Stimulated activated effector memory CD8-positive, alpha-beta T cell treated with anti-CD3 and anti-CD28 coated beads, Interleukin-12 subunit alpha, Interleukin-12 subunit beta, amount 100 ng/mL, for 72 hours (primary cell): ENCODE results near the gene ZNF500.
"Not testable (repeated sequence)": the region's sequence is repeated elsewhere in the genome, so short reads cannot be mapped to it uniquely, and the experiment has no call there.

Experiments
- ATAC-seq: fragments of 150-1000 bp; cut with Tn5 transposase; 2 replicates; pipeline ENCODE4 v1.10.0; 2021
- DNase-seq, 2 donors: peaks; one replicate each; pipeline ENCODE4 v3.0.0; 2021 to 2022; ENCODE audit warnings: low spot score in 2 of 2
- H3K27ac Mint-ChIP-seq: one replicate; pipeline ENCODE4 v1.8.0; 2022; ENCODE audit warnings: mild to moderate bottlenecking, mixed read lengths
- H3K36me3 Mint-ChIP-seq: one replicate; pipeline ENCODE4 v1.8.0; 2022; ENCODE audit warnings: mild to moderate bottlenecking, mixed read lengths
- H3K4me1 Mint-ChIP-seq: one replicate; pipeline ENCODE4 v1.8.0; 2022; ENCODE audit warnings: mixed read lengths
- H3K4me3 Mint-ChIP-seq: one replicate; pipeline ENCODE4 v1.8.0; 2022; ENCODE audit warnings: mild to moderate bottlenecking, mixed read lengths
- H3K9me3 Mint-ChIP-seq: one replicate; pipeline ENCODE4 v1.8.0; 2022; ENCODE audit warnings: mixed read lengths

ZNF500 gene

GRCh38 chr16:4787068-4787467, 20.1 kb upstream of the ZNF500 start:
- no peaks in the 10 kb centered on the region for H3K36me3 Mint-ChIP-seq
- no peaks in the 10 kb centered on the region for H3K9me3 Mint-ChIP-seq
- H3K4me3 Mint-ChIP-seq, result no peak overlapping the region
- ATAC-seq (no peak), DNase-seq (no peak)
- no peak overlapping the region for H3K27ac Mint-ChIP-seq
- H3K4me1 Mint-ChIP-seq, result peaks cover 10% of the 10 kb centered on the region

- peaks cover 10% of the 10 kb centered on the region for H3K4me1 Mint-ChIP-seq
- H3K9me3 Mint-ChIP-seq, result no peaks in the 10 kb centered on the region
- H3K36me3 Mint-ChIP-seq, result no peaks in the 10 kb centered on the region
- no peak overlapping the region for H3K27ac Mint-ChIP-seq
- H3K4me3 Mint-ChIP-seq, result no peak overlapping the region
- no peak for ATAC-seq
- no peak for DNase-seq
Measured at GRCh38 chr16:4785758-4786433, 18.9 kb upstream of the ZNF500 start.

GRCh38 chr16:4784444-4784987, 17.6 kb upstream of the ZNF500 start:
- H3K4me1 Mint-ChIP-seq, result peaks cover 10% of the 10 kb centered on the region
- not testable (repeated sequence) for H3K9me3 Mint-ChIP-seq, DNase-seq, H3K4me3 Mint-ChIP-seq, H3K27ac Mint-ChIP-seq, ATAC-seq, H3K36me3 Mint-ChIP-seq

- Mint-ChIP-seq H3K27ac (no peak overlapping the region), H3K9me3 (no peaks in the 10 kb centered on the region), H3K4me1 (peaks cover 10% of the 10 kb centered on the region), H3K36me3 (no peaks in the 10 kb centered on the region), H3K4me3 (no peak overlapping the region)
- DNase-seq, result no peak
- no peak for ATAC-seq
Measured at GRCh38 chr16:4783951-4784336, 17.0 kb upstream of the ZNF500 start.

GRCh38 chr16:4783251-4783950, 16.4 kb upstream of the ZNF500 start:
- ATAC-seq, result no peak
- no peak overlapping the region for H3K27ac Mint-ChIP-seq
- no peaks in the 10 kb centered on the region for H3K9me3 Mint-ChIP-seq
- H3K4me3 Mint-ChIP-seq, result no peak overlapping the region
- H3K4me1 Mint-ChIP-seq, result peaks cover 7% of the 10 kb centered on the region
- DNase-seq, result no peak
- no peaks in the 10 kb centered on the region for H3K36me3 Mint-ChIP-seq

GRCh38 chr16:4780235-4780634, 13.3 kb upstream of the ZNF500 start:
- Mint-ChIP-seq H3K36me3 (no peaks in the 10 kb centered on the region), H3K4me3 (no peak overlapping the region), H3K9me3 (no peaks in the 10 kb centered on the region), H3K27ac (no peak overlapping the region), H3K4me1 (no peaks in the 10 kb centered on the region)
- no peak for DNase-seq
- no peak for ATAC-seq

GRCh38 chr16:4778050-4778392, 11.1 kb upstream of the ZNF500 start:
- no peaks in the 10 kb centered on the region for H3K9me3 Mint-ChIP-seq
- H3K4me3 Mint-ChIP-seq, result no peak overlapping the region
- H3K27ac Mint-ChIP-seq, result no peak overlapping the region
- ATAC-seq (no peak), DNase-seq (no peak)
- H3K36me3 Mint-ChIP-seq, result no peaks in the 10 kb centered on the region
- no peaks in the 10 kb centered on the region for H3K4me1 Mint-ChIP-seq

GRCh38 chr16:4777339-4778049, 10.5 kb upstream of the ZNF500 start:
- ATAC-seq, result no peak
- H3K4me1 Mint-ChIP-seq, result no peaks in the 10 kb centered on the region
- H3K9me3 Mint-ChIP-seq, result no peaks in the 10 kb centered on the region
- H3K4me3 Mint-ChIP-seq, result no peak overlapping the region
- DNase-seq, result no peak
- no peak overlapping the region for H3K27ac Mint-ChIP-seq
- H3K36me3 Mint-ChIP-seq, result no peaks in the 10 kb centered on the region

- no peaks in the 10 kb centered on the region for H3K9me3 Mint-ChIP-seq
- H3K36me3 Mint-ChIP-seq, result no peaks in the 10 kb centered on the region
- no peak overlapping the region for H3K4me3 Mint-ChIP-seq
- ATAC-seq (no peak), DNase-seq (no peak)
- no peak overlapping the region for H3K27ac Mint-ChIP-seq
- H3K4me1 Mint-ChIP-seq, result no peaks in the 10 kb centered on the region
Measured at GRCh38 chr16:4776141-4776705, 9.3 kb upstream of the ZNF500 start.

- Mint-ChIP-seq H3K36me3 (no peaks in the 10 kb centered on the region), H3K27ac (no peak overlapping the region), H3K4me3 (no peak overlapping the region), H3K4me1 (no peaks in the 10 kb centered on the region), H3K9me3 (no peaks in the 10 kb centered on the region)
- DNase-seq (no peak), ATAC-seq (no peak)
Measured at GRCh38 chr16:4775005-4775404, 8.0 kb upstream of the ZNF500 start.

- H3K27ac Mint-ChIP-seq, result no peak overlapping the region
Measured at GRCh38 chr16:4772351-4772750, 5.4 kb upstream of the ZNF500 start.

GRCh38 chr16:4771646-4772045, 4.7 kb upstream of the ZNF500 start:
- Mint-ChIP-seq H3K27ac (no peak overlapping the region), H3K36me3 (peaks cover 16% of the 10 kb centered on the region), H3K4me3 (no peak overlapping the region), H3K4me1 (peaks cover 23% of the 10 kb centered on the region), H3K9me3 (no peaks in the 10 kb centered on the region)
- ATAC-seq (no peak), DNase-seq (no peak)

More at GRCh38 chr16:4772351-4772750, 5.4 kb upstream of the ZNF500 start:
- H3K4me1 Mint-ChIP-seq, result peaks cover 23% of the 10 kb centered on the region
- peaks cover 11% of the 10 kb centered on the region for H3K36me3 Mint-ChIP-seq
- ATAC-seq, result no peak
- H3K4me3 Mint-ChIP-seq, result no peak overlapping the region
- no peaks in the 10 kb centered on the region for H3K9me3 Mint-ChIP-seq
- DNase-seq, result no peak

- H3K4me1 Mint-ChIP-seq, result peaks cover 31% of the 10 kb centered on the region
- no peak for DNase-seq
- no peak for ATAC-seq
- peak overlapping the region; percentile 85 for H3K27ac Mint-ChIP-seq
- H3K36me3 Mint-ChIP-seq, result peaks cover 25% of the 10 kb centered on the region
- H3K4me3 Mint-ChIP-seq, result peak overlapping the region; percentile 88
- H3K9me3 Mint-ChIP-seq, result no peaks in the 10 kb centered on the region
Measured at GRCh38 chr16:4769306-4769638, 2.3 kb upstream of the ZNF500 start.

- Mint-ChIP-seq H3K4me1 (peaks cover 31% of the 10 kb centered on the region), H3K27ac (peak overlapping the region; percentile 85), H3K9me3 (no peaks in the 10 kb centered on the region), H3K36me3 (peaks cover 30% of the 10 kb centered on the region), H3K4me3 (peak overlapping the region; percentile 88)
- DNase-seq, result peak; percentile 68 to 94
- peak; percentile 81 for ATAC-seq
Measured at GRCh38 chr16:4768549-4769305, 1.8 kb upstream of the ZNF500 start.
